ENCODE results near the gene C1R.
"Not testable (repeated sequence)": the region's sequence is repeated elsewhere in the genome, so short reads cannot be mapped to it uniquely, and the experiment has no call there.

C1R gene

GRCh38 chr12:7066596-7066995 lies 25.6 kb downstream of the C1R start:
- no peak for DNase-seq

DNA sequence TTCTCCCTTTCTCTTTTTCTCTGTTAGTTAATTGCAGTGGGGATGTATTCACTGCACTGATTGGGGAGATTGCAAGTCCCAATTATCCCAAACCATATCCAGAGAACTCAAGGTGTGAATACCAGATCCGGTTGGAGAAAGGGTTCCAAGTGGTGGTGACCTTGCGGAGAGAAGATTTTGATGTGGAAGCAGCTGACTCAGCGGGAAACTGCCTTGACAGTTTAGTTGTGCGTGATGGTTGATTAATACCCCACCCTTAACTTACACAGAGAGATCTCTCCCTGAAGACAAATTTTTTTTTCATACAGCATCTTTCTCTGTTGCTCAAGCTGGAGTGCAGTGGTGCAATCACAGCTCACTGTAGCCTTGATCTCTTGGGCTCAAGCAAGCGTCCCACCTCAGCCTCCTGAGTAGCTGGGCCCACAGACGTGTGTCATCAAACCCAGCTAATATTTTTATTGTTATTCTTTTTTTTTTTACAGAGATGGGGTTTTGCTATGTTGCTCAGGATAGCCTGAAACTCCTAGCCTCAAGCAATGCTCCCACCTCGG lies 27.1 kb downstream of the C1R start:
- DNase-seq, result no peak

- DNase-seq, result no peak
Measured at GRCh38 chr12:7064516-7064915, 27.7 kb downstream of the C1R start.

DNA sequence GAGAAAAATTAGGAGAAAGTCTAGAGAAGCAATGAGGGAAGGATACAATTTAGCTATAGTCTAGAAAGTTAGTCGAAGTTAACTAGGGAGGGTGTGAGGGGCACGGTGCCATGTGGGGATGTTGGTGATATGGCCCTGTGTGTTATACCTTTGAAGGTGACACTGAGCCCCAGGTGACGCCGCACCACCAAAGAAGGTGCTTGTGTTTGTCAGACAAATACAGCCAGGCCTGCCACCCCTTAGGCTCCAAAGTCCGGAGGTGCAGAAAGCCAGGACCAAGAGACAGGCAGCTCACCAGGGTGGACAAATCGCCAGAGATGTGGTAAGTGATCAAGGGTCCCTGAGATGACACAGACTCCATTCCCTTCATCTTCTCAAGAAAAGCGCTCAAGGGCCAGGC lies 30.6 kb downstream of the C1R start:
- no peak for DNase-seq

DNA sequence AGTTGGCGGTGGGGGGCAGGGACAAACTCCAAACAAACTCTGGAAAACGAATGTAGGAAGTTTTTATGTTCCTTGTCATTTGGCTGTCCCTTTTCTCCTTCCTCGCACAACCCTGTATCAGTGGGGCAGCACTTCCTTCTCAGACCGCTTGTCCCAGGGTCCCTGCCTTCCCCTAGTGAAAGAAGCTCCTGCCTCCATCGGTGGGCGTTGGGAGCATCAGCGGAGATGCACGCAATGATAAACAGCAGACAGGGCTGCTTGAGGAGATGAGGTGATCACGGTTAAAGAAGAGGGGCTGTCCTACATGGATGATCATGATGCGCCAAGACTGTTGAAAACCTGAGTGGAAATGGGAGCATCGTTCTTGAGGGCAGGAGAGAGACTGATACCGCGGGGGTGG lies 31.1 kb downstream of the C1R start:
- peak; percentile 4 for DNase-seq

- peak; percentile 98 for DNase-seq
Measured at GRCh38 chr12:7060353-7060954, 31.8 kb downstream of the C1R start, which contains the start of gene C1S. C1S (plus strand) TSS chr12:7060718; CDS start chr12:7061913, 1,195 bp downstream.

DNA sequence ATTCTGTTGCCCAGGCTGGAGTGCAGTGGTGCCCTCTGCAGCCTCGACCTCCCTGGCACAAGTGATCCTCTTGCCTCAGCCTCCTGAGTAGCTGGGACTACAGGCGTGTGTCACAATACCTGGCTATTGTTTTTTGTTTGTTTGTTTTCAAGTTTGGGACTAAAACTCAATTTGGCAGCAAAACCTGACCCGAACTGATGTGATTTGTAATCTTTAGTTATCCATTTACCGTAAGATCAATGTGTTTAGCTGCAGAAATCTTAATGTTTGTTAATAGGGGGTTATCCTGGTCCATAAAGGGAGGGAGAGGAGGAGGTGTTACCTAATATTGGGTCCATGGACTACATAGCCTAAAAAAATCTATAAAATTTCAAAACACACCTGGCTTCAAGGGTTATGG lies 32.5 kb downstream of the C1R start:
- no peak for DNase-seq

DNA sequence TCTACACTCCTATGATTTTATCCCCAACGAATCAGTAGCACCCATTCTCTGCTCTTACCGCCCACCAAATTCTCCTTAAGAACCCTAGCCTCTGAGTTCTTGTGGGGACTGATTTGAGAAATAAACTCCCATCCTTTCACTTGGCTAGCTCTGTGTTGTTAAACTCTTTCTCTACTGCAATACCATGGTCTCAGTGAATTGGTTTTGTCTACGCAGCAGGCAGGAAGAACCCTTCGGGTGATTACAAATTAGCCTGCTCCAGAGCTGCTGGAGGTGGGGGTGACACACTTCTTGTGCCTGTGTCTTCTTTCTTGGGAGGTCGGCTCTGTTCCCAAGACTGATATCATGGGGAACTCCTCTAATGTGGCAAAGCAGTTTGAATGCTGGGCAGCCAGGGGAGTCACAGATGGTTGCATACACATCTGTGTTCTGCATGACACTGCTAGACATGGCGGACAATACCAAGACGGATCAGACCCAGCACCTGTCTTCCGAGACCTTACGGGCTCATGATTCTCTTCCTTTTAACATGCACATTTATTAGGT lies 33.3 kb downstream of the C1R start:
- DNase-seq, result no peak

DNA sequence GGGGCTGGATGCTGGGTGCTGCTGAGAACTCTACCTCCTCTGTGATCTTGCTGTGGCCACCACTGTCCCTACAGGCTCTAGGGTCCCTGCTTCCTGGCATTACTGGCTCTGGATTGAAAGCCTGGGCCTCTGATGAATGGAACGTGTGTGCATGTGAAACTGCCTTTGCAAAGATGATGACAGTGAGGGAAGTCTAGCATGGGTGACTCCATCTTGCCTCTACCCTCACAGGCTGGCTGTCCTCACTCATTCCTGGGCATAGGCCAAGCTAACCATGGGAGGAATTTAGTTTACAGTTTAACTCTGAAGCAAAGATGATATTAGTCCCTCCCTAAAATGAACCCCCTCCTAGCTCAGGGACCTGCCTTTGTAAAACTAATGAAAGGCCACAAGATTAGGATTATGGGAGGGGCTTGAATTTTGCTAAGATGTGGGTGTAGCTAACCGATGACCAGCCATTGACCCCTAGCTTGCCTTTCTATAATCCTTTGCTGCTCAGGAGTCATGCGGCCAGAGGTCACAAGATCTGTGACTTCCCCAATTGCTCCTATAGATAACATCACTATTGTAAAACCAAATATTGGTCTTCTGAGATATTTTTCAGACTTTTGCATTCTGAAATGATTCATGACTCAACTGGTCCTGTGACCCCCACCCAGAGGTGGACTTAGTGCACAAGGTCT lies 33.9 kb downstream of the C1R start:
- DNase-seq, result no peak

DNA sequence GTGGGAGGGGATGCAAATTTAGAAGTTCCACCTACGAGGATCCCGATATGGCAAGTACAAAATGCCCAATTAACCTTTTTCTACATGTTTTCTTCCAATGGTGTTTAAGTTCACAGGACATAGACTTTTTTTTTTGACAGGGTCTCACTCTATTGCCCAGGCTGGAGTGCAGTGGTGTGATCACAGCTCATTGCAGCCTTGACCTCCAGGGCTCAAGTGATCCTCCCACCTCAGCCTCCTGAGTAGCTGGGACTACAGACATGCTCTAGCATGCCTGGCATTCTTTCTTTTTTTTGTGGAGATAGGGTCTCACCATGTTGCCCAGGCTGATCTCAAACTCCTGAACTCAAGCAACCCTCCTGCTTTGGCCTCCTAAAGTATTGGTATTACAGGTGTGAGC lies 36.5 kb downstream of the C1R start:
- DNase-seq, result not testable (repeated sequence)

GRCh38 chr12:7054925-7055324 lies 37.3 kb downstream of the C1R start:
- no peak for DNase-seq

DNA sequence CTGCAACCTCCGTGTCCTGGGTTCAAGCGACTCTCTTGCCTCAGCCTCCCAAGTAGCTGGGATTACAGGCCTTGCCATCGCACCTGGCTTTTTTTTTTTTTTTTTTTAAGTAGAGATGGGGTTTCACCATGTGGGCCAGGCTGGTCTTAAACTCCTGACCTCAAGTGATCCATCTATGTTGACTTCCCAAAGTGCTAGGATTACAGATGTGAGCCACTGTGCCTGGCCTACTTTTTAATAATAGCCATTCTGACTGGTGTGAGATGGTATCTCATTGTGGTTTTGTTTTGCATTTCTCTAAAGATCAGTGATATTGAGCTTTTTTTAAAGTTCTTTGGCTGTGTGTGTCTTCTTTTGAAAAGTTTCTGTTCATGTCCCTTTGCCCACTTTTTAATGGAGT lies 42.3 kb downstream of the C1R start:
- DNase-seq, result not testable (repeated sequence)

GRCh38 chr12:7049445-7049951 lies 42.7 kb downstream of the C1R start:
- DNase-seq, result not testable (repeated sequence)

DNA sequence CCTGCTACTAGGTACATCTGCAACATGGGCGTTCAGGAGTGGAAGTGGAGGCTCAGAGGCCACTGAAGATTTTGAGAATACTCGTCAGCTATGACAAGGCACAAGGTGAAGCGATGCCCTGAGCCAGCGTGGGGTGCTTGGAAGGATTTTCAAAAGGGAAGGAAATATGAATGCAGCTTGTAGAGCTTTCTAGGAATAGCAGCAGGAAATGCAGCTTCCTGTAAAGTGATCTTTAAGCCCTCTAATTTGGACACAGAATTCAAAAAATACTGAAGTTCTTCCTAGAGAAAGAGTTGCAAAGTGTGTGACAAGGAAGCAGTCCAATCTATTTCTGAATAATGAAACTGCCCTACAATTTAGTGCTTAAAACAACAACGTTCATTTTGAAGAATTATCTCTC lies 44.9 kb downstream of the C1R start:
- DNase-seq, result no peak

GRCh38 chr12:7046383-7047105 lies 45.7 kb downstream of the C1R start:
- DNase-seq, result no peak

GRCh38 chr12:7045913-7046312 lies 46.3 kb downstream of the C1R start:
- DNase-seq, result no peak

- DNase-seq, result peak; percentile 52
Measured at GRCh38 chr12:7042842-7043241, 49.4 kb downstream of the C1R start.

- no peak for DNase-seq
Measured at GRCh38 chr12:7039403-7039802, 52.8 kb downstream of the C1R start.

DNA sequence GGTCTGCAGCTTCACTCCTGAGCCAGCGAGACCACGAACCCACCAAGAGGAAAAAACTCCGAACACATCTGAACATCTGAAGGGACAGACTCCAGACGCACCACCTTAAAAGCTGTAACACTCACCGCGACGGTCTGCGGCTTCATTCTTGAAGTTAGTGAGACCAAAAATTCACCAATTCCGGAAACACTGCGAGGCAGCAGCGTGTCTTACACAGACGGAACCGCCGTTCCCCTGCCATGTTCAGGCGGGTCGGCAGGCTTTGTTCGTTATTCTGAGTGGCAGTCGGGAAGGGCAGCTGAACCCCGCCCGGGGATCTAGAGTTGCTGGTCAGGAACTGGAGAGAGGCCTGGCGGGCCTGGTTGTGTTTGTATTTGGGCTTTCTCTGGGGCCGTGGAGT lies 53.7 kb downstream of the C1R start:
- DNase-seq, result no peak

GRCh38 chr12:7037411-7037810 lies 54.8 kb downstream of the C1R start:
- not testable (repeated sequence) for DNase-seq

- no peak for DNase-seq
Measured at GRCh38 chr12:7035463-7035862, 56.8 kb downstream of the C1R start.

- no peak for DNase-seq
Measured at GRCh38 chr12:7034464-7034863, 57.8 kb downstream of the C1R start.

- no peak for DNase-seq
Measured at GRCh38 chr12:7032990-7033389, 59.3 kb downstream of the C1R start.
